Astrocyte (in vitro differentiated cells and primary cell): ENCODE measurements around the gene CNTN1. TPM values are rescaled to one million over a fixed set of nuclear protein-coding genes. Genes with fewer than 3 reads are reported as not detected.

Experiments used
- DNase-seq: peaks from one replicate; pipeline ENCODE4 v3.0.0-alpha.2; 2010; ENCODE audit warnings: low read depth
- FAIRE-seq: peaks from 2 replicates; lab custom pipeline; 2011; peaks lifted over from hg19 to GRCh38; lab: Jason Lieb, UNC
- H2AFZ ChIP-seq: 2 replicates; pipeline ENCODE4 v1.6.0; 2012; ENCODE audit warnings: low read depth, low read length, inconsistent platforms
- H3K27ac ChIP-seq: 2 replicates; pipeline ENCODE4 v1.5.1; 2011; ENCODE audit warnings: low read depth, low read length, inconsistent platforms
- H3K27me3 ChIP-seq: 2 replicates; pipeline ENCODE4 v1.6.0; 2011; ENCODE audit warnings: low read length, inconsistent platforms; ENCODE audit not compliant: insufficient read depth
- H3K36me3 ChIP-seq: 2 replicates; pipeline ENCODE4 v1.5.1; 2011; ENCODE audit warnings: low read length, inconsistent platforms; ENCODE audit not compliant: insufficient read depth
- H3K4me1 ChIP-seq: 2 replicates; pipeline ENCODE4 v1.5.1; 2011; ENCODE audit warnings: low read length, inconsistent platforms; ENCODE audit not compliant: insufficient read depth
- H3K4me2 ChIP-seq: 2 replicates; pipeline ENCODE4 v1.6.0; 2012; ENCODE audit warnings: low read length, inconsistent platforms
- H3K4me3 ChIP-seq: 2 replicates; pipeline ENCODE4 v1.5.1; 2011; ENCODE audit warnings: low read depth, mild to moderate bottlenecking, low read length, inconsistent platforms; ENCODE audit not compliant: insufficient read depth
- H3K79me2 ChIP-seq: 2 replicates; pipeline ENCODE4 v1.6.0; 2012; ENCODE audit warnings: mild to moderate bottlenecking, low read length, inconsistent platforms; ENCODE audit not compliant: insufficient read depth
- H3K9ac ChIP-seq: 2 replicates; pipeline ENCODE4 v1.6.0; 2012; ENCODE audit warnings: mild to moderate bottlenecking, low read length, inconsistent platforms
- H3K9me3 ChIP-seq: 2 replicates; pipeline ENCODE4 v1.5.1; 2012; ENCODE audit warnings: low read depth, mild to moderate bottlenecking, low read length, inconsistent platforms; ENCODE audit not compliant: insufficient read depth
- H4K20me1 ChIP-seq: 2 replicates; pipeline ENCODE4 v1.6.0; 2012; ENCODE audit warnings: low read length, inconsistent platforms; ENCODE audit not compliant: insufficient read depth
- H3K27ac Mint-ChIP-seq: one replicate; pipeline ENCODE4 v1.8.0; 2021; ENCODE audit warnings: mild to moderate bottlenecking, mixed read lengths; ENCODE audit not compliant: unreplicated experiment
- H3K27me3 Mint-ChIP-seq: one replicate; pipeline ENCODE4 v1.8.0; 2021; ENCODE audit warnings: low read depth, mixed read lengths; ENCODE audit not compliant: unreplicated experiment
- H3K36me3 Mint-ChIP-seq: one replicate; pipeline ENCODE4 v1.8.0; 2021; ENCODE audit warnings: low read depth, mixed read lengths; ENCODE audit not compliant: unreplicated experiment
- H3K4me1 Mint-ChIP-seq: one replicate; pipeline ENCODE4 v1.8.0; 2021; ENCODE audit warnings: low read depth, mixed read lengths; ENCODE audit not compliant: unreplicated experiment
- H3K4me3 Mint-ChIP-seq: one replicate; pipeline ENCODE4 v1.8.0; 2021; ENCODE audit warnings: mild to moderate bottlenecking, moderate library complexity, mixed read lengths; ENCODE audit not compliant: unreplicated experiment
- H3K9me3 Mint-ChIP-seq: one replicate; pipeline ENCODE4 v1.8.0; 2021; ENCODE audit warnings: mild to moderate bottlenecking, mixed read lengths; ENCODE audit not compliant: unreplicated experiment
- CTCF ChIP-seq: IDR thresholded peaks from 2 replicates; pipeline ENCODE4 v1.5.1; 2011; ENCODE audit warnings: low read depth, mild to moderate bottlenecking, inconsistent platforms, low read length, moderate library complexity; ENCODE audit not compliant: insufficient read depth
- EZH2 ChIP-seq: IDR thresholded peaks from 2 replicates; pipeline ENCODE4 v1.6.1; 2012; ENCODE audit warnings: mild to moderate bottlenecking, low read length, inconsistent platforms; ENCODE audit not compliant: insufficient read depth
- total RNA-seq: library from RNA; stranded (reverse); gene quantifications from 2 replicates; pipeline ENCODE4 v1.2.1, GENCODE V29; 2021

CNTN1 gene
- total RNA-seq, 1 donor from 2014 or later = 2.1 TPM

GRCh38 chr12:40996091-40996490, 303.9 kb downstream of the CNTN1 start:
- TF ChIP-seq CTCF = no peak
- TF ChIP-seq EZH2 = no peak
- Histone ChIP-seq H3K4me2 (no peak overlapping the region), H3K4me3 (no peak overlapping the region), H3K36me3 (no peaks in the 10 kb centered on the region), H3K27ac (no peak overlapping the region), H2AFZ (no peak overlapping the region), H3K9me3 (no peaks in the 10 kb centered on the region), H3K9ac (no peak overlapping the region), H3K27me3 (no peaks in the 10 kb centered on the region), H4K20me1 (no peaks in the 10 kb centered on the region), H3K4me1 (no peaks in the 10 kb centered on the region), H3K79me2 (no peaks in the 10 kb centered on the region)
- Mint-ChIP-seq H3K36me3 (no peaks in the 10 kb centered on the region), H3K9me3 (no peaks in the 10 kb centered on the region), H3K4me3 (no peak overlapping the region), H3K27me3 (no peaks in the 10 kb centered on the region), H3K4me1 (no peaks in the 10 kb centered on the region), H3K27ac (no peak overlapping the region)
- FAIRE-seq = no peak
- DNase-seq = no peak

GRCh38 chr12:40999210-40999609, 307.0 kb downstream of the CNTN1 start:
- H3K4me3 ChIP-seq = no peak overlapping the region
- TF ChIP-seq EZH2 (no peak), CTCF (no peak)
- H3K27ac ChIP-seq = no peak overlapping the region
- no peak overlapping the region for H2AFZ ChIP-seq
- H3K36me3 ChIP-seq = no peaks in the 10 kb centered on the region
- no peaks in the 10 kb centered on the region for H3K4me1 ChIP-seq
- no peak for DNase-seq
- no peak overlapping the region for H3K4me3 Mint-ChIP-seq
- H4K20me1 ChIP-seq = no peaks in the 10 kb centered on the region
- no peaks in the 10 kb centered on the region for H3K36me3 Mint-ChIP-seq
- no peaks in the 10 kb centered on the region for H3K27me3 Mint-ChIP-seq
- no peaks in the 10 kb centered on the region for H3K79me2 ChIP-seq
- H3K27me3 ChIP-seq = no peaks in the 10 kb centered on the region
- no peak overlapping the region for H3K27ac Mint-ChIP-seq
- no peak overlapping the region for H3K9ac ChIP-seq
- H3K4me1 Mint-ChIP-seq = no peaks in the 10 kb centered on the region
- peaks cover 4% of the 10 kb centered on the region for H3K9me3 Mint-ChIP-seq
- FAIRE-seq = no peak
- peaks cover 3% of the 10 kb centered on the region for H3K9me3 ChIP-seq
- H3K4me2 ChIP-seq = no peak overlapping the region

GRCh38 chr12:41008472-41008871, 316.2 kb downstream of the CNTN1 start:
- Mint-ChIP-seq H3K36me3 (peaks cover 4% of the 10 kb centered on the region), H3K27me3 (no peaks in the 10 kb centered on the region), H3K4me3 (no peak overlapping the region), H3K9me3 (peaks cover 60% of the 10 kb centered on the region), H3K27ac (no peak overlapping the region), H3K4me1 (peaks cover 1% of the 10 kb centered on the region)
- H3K9me3 ChIP-seq = peaks cover 44% of the 10 kb centered on the region
- TF ChIP-seq CTCF (no peak), EZH2 (no peak)
- no peak overlapping the region for H3K27ac ChIP-seq
- no peak overlapping the region for H3K4me2 ChIP-seq
- DNase-seq = no peak
- peaks cover 2% of the 10 kb centered on the region for H3K4me1 ChIP-seq
- H3K36me3 ChIP-seq = no peaks in the 10 kb centered on the region
- no peaks in the 10 kb centered on the region for H3K79me2 ChIP-seq
- no peak overlapping the region for H3K4me3 ChIP-seq
- no peaks in the 10 kb centered on the region for H4K20me1 ChIP-seq
- no peak for FAIRE-seq
- no peak overlapping the region for H3K9ac ChIP-seq
- no peak overlapping the region for H2AFZ ChIP-seq
- no peaks in the 10 kb centered on the region for H3K27me3 ChIP-seq
